Kidney (tissue), 14 donors: Measurements from ENCODE around the gene SOCS4. TPM values are rescaled to one million over a fixed set of nuclear protein-coding genes. Genes with fewer than 3 reads are reported as not detected.

Experiments
- DNase-seq, 5 donors: peaks; one replicate each; pipeline ENCODE4 v3.0.0-alpha.2; 2013 to 2020
- FAIRE-seq: peaks from 2 replicates; lab custom pipeline; 2012; peaks lifted over from hg19 to GRCh38; lab: Jason Lieb, UNC
- H3K27ac ChIP-seq, 2 donors: one replicate each; pipeline ENCODE4 v1.7.0; 2013; ENCODE audit warnings: low read depth in 2 of 2, low read length in 2 of 2, inconsistent platforms in 1 of 2
- H3K27me3 ChIP-seq: one replicate; pipeline ENCODE4 v1.7.1; 2013; ENCODE audit warnings: low read length, inconsistent platforms; ENCODE audit not compliant: control insufficient read depth, insufficient read depth
- H3K36me3 ChIP-seq, 3 donors: one replicate each; pipeline versions ENCODE4 v1.7.0 to v1.7.1; 2013; ENCODE audit warnings: low read length in 3 of 3, control low read depth in 1 of 3, inconsistent platforms in 1 of 3; ENCODE audit not compliant: insufficient read depth in 3 of 3, control insufficient read depth in 2 of 3
- H3K4me1 ChIP-seq, 3 donors: one replicate each; pipeline versions ENCODE4 v1.7.0 to v1.7.1; 2013; ENCODE audit warnings: low read length in 3 of 3, inconsistent platforms in 1 of 3, low read depth in 1 of 3; ENCODE audit not compliant: control insufficient read depth in 2 of 3, insufficient read depth in 2 of 3
- H3K4me3 ChIP-seq, 3 donors: one replicate each; pipeline versions ENCODE4 v1.7.0 to v1.8.1; 2013; ENCODE audit warnings: low read length in 3 of 3, control low read depth in 1 of 3, inconsistent platforms in 1 of 3
- H3K9ac ChIP-seq, 3 donors: one replicate each; pipeline versions ENCODE4 v1.7.0 to v1.7.1; 2013; ENCODE audit warnings: low read length in 3 of 3, control low read depth in 1 of 3, inconsistent platforms in 1 of 3
- H3K9me3 ChIP-seq, 3 donors: one replicate each; pipeline versions ENCODE4 v1.7.0 to v1.7.1; 2013; ENCODE audit warnings: low read length in 3 of 3, control low read depth in 1 of 3, inconsistent platforms in 1 of 3; ENCODE audit not compliant: control insufficient read depth in 2 of 3, insufficient read depth in 1 of 3
- intact Hi-C: fragments of 100-400 bp; cut with DNase I; formaldehyde crosslinking; loops from one replicate; pipeline ENCODE4 v1.11.1; 2022
- polyA plus RNA-seq: library from polyadenylated mRNA; stranded (reverse); fragments of 350-450 nt; fragmentation: Illumina TruSeq; extraction: RNeasy Lipid Tissue Mini Kit (QIAGEN cat#74804); gene quantifications from one replicate; pipeline ENCODE4 v1.2.3, GENCODE V29; 2014; ENCODE audit warnings: low read depth, low replicate concordance; ENCODE audit not compliant: insufficient read depth
- total RNA-seq: library from RNA; stranded (reverse); fragmentation: NEBNext Ultra II Directional; extraction: Animal tissue kit (Norgen Biotek cat#: 25700); gene quantifications from one replicate; pipeline ENCODE4 v1.2.1, GENCODE V29; 2021
- TF ChIP-seq, protein P1 (sequence below): IDR thresholded peaks from 3 replicates; pipeline ENCODE4 v1.5.1; 2012; ENCODE audit warnings: mild to moderate bottlenecking, moderate library complexity, borderline replicate concordance; ENCODE audit not compliant: insufficient read depth; ENCODE audit errors: extremely low read depth
- donor health status: control.
- donor health status: control.
- donor health status: control.
- donor health status: control.
- donor health status: control.
- donor health status: DM: yes; HTN: yes; CAD: no.
- donor health status: Normal renal cell carcinoma (clear cell type).

SOCS4 gene
- total and polyA plus RNA-seq, 2 donors from 2014 or later: 6.0 to 30.5 TPM

DNA sequence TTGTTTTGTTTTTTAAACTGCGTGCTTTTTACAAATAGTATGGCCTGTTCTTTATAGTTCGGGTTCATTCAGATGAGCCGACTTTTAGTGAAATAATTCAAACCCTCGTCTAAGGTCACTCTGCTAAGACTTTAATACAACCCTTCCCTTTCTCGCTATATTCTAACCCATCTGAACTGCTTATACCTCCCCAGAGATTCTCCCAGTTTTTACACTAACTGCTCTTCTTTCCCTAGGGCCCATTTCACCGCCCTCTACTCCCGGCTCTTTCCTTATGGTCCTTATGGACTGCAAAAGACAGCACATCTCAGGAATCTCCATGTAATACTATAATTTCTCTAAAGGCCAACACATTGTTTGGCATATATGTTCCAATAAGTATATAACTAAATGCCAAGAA, 26.5 kb downstream of the SOCS4 start:
- FAIRE-seq (no peak), DNase-seq (no peak)
- H3K27me3 ChIP-seq: no peaks in the 10 kb centered on the region
- intact Hi-C loops: no loop called here
- H3K9ac ChIP-seq: no peak overlapping the region
- peaks cover 0 to 3% (median 0%) of the 10 kb centered on the region in 3 donors for H3K36me3 ChIP-seq
- peak overlapping the region in 2 of 3 donors; percentile 87 to 98 for H3K4me3 ChIP-seq
- peaks cover 0 to 17% (median 10%) of the 10 kb centered on the region in 3 donors for H3K4me1 ChIP-seq
- no peaks in the 10 kb centered on the region for H3K9me3 ChIP-seq
- peak overlapping the region in 1 of 2 donors; percentile 100 for H3K27ac ChIP-seq
- TF ChIP-seq, protein P1, sequence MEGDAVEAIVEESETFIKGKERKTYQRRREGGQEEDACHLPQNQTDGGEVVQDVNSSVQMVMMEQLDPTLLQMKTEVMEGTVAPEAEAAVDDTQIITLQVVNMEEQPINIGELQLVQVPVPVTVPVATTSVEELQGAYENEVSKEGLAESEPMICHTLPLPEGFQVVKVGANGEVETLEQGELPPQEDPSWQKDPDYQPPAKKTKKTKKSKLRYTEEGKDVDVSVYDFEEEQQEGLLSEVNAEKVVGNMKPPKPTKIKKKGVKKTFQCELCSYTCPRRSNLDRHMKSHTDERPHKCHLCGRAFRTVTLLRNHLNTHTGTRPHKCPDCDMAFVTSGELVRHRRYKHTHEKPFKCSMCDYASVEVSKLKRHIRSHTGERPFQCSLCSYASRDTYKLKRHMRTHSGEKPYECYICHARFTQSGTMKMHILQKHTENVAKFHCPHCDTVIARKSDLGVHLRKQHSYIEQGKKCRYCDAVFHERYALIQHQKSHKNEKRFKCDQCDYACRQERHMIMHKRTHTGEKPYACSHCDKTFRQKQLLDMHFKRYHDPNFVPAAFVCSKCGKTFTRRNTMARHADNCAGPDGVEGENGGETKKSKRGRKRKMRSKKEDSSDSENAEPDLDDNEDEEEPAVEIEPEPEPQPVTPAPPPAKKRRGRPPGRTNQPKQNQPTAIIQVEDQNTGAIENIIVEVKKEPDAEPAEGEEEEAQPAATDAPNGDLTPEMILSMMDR: no peak

DNA sequence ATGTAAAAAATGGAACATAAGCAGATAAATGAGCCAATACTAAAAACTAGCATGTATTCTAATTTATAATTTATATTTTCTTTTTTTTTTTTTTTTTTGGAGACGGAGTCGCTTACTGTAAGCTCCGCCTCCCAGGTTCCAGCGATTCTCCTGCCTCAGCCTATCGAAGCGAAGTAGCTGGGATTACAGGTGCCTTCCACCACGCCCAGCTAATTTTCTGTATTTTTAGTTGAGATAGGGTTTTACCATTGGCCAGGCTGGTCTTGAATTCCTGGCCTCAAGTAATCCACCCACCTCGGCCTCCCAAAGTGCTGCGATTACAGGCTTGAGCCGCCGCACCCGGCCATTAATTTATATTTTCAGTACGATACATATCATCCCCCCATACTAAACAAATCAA, 27.1 kb downstream of the SOCS4 start:
- TF ChIP-seq, protein P1: no peak
- H3K4me1 ChIP-seq: peaks cover 0 to 17% (median 10%) of the 10 kb centered on the region in 3 donors
- FAIRE-seq: no peak

DNA sequence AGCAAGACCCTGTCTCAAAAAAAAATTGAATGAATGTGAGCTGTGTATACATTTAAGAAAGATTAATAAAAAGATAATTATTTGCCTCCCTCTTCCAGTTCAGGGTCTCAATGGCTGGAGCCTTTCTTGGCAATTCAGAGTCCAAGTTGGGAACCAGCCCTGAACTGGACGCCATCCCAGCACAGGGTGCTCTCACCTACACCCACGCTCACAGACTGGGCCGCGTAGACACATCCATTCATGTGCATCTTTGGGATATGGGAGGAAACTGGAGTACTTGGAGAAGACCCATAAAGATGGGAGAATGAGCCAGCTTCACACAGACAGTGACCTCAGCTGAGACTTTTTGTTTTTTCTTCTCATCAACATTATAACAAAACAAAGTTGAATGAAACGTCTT, 30.9 kb downstream of the SOCS4 start:
- TF ChIP-seq, protein P1: no peak
- Histone ChIP-seq H3K27me3 (no peaks in the 10 kb centered on the region), H3K9ac (no peak overlapping the region), H3K4me1 (peaks cover 0 to 12% (median 10%) of the 10 kb centered on the region in 3 donors), H3K36me3 (peaks cover 0 to 5% (median 2%) of the 10 kb centered on the region in 3 donors), H3K27ac (no peak overlapping the region), H3K9me3 (no peaks in the 10 kb centered on the region), H3K4me3 (no peak overlapping the region)
- intact Hi-C loops: no loop called here
- no peak for DNase-seq
- FAIRE-seq: no peak

More for the DNA sequence above, 27.1 kb downstream of the SOCS4 start:
- Histone ChIP-seq H3K36me3 (peaks cover 0 to 3% (median 0%) of the 10 kb centered on the region in 3 donors), H3K27me3 (no peaks in the 10 kb centered on the region), H3K9ac (no peak overlapping the region), H3K27ac (no peak overlapping the region), H3K9me3 (no peaks in the 10 kb centered on the region), H3K4me3 (no peak overlapping the region)
- intact Hi-C loops: no loop called here
- DNase-seq: no peak

DNA sequence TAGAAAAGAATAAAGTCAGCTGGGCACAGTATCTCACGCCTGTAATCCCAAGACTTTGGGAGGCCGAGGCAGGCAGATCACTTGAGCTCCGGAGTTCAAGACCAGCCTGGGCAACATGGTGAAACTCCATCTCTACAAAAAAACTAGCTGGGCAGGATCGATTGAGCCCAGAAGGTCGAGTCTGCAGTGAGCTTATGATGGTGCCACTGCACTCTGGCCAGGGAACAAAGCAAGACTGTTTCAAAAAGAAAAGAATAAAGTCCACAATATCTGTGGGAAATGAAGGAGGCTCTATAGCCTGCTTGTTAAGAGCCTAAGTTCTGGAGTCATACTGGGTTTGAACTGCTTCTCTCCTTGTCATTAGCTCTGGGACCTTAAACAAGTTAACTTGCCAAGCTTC, 32.3 kb downstream of the SOCS4 start:
- DNase-seq: no peak
- H3K36me3 ChIP-seq: peaks cover 0 to 11% (median 7%) of the 10 kb centered on the region in 3 donors
- TF ChIP-seq, protein P1: no peak
- peaks cover 0 to 10% (median 5%) of the 10 kb centered on the region in 3 donors for H3K4me1 ChIP-seq
- no peak for FAIRE-seq
- no peak overlapping the region for H3K9ac ChIP-seq
- no peaks in the 10 kb centered on the region for H3K27me3 ChIP-seq
- H3K4me3 ChIP-seq: no peak overlapping the region
- H3K9me3 ChIP-seq: no peaks in the 10 kb centered on the region
- no peak overlapping the region for H3K27ac ChIP-seq
- intact Hi-C loops: no loop called here
